CD4-positive, alpha-beta T cell treated with Interleukin-2 at 100 ng/mL for 4 hours (primary cell): Measurements from ENCODE around the gene GNA15.
"Not testable (repeated sequence)": the region's sequence is repeated elsewhere in the genome, so short reads cannot be mapped to it uniquely, and the experiment has no call there.

Experiments
- DNase-seq: peaks from one replicate; pipeline ENCODE4 v3.0.0-alpha.2; 2020; ENCODE audit warnings: low spot score

GNA15 gene, protein sequence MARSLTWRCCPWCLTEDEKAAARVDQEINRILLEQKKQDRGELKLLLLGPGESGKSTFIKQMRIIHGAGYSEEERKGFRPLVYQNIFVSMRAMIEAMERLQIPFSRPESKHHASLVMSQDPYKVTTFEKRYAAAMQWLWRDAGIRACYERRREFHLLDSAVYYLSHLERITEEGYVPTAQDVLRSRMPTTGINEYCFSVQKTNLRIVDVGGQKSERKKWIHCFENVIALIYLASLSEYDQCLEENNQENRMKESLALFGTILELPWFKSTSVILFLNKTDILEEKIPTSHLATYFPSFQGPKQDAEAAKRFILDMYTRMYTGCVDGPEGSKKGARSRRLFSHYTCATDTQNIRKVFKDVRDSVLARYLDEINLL

DNA sequence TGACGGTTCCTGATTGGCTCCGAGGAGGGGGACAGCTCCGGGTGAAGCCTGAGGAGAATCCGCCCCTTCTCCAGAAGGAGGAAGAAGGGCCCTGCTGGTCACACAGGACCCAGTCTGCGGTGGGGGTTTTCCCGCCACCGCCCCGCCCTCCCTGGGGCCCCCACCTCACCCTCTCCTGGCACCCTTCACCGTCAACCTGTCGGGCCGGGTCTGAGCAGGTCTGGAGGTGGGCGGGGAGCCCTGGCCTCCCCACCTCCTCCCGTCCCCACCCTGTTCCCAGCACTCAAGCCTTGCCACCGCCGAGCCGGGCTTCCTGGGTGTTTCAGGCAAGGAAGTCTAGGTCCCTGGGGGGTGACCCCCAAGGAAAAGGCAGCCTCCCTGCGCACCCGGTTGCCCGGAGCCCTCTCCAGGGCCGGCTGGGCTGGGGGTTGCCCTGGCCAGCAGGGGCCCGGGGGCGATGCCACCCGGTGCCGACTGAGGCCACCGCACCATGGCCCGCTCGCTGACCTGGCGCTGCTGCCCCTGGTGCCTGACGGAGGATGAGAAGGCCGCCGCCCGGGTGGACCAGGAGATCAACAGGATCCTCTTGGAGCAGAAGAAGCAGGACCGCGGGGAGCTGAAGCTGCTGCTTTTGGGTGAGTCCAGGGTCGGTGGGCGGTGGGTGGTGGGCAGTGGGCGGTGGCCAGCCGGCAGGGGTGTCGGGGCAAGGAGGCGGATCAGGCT, at the start of gene GNA15:
Gene GNA15 (plus strand): TSS at position 73 of the 723 bp plus-strand sequence. CDS start 418 bp downstream, at position 491.
- DNase-seq, result peak; percentile 26

GRCh38 chr19:3087769-3088168, 48.1 kb upstream of the GNA15 start:
- no peak for DNase-seq

- DNase-seq, result not testable (repeated sequence)
Measured at GRCh38 chr19:3089299-3089855, 46.5 kb upstream of the GNA15 start.

DNA sequence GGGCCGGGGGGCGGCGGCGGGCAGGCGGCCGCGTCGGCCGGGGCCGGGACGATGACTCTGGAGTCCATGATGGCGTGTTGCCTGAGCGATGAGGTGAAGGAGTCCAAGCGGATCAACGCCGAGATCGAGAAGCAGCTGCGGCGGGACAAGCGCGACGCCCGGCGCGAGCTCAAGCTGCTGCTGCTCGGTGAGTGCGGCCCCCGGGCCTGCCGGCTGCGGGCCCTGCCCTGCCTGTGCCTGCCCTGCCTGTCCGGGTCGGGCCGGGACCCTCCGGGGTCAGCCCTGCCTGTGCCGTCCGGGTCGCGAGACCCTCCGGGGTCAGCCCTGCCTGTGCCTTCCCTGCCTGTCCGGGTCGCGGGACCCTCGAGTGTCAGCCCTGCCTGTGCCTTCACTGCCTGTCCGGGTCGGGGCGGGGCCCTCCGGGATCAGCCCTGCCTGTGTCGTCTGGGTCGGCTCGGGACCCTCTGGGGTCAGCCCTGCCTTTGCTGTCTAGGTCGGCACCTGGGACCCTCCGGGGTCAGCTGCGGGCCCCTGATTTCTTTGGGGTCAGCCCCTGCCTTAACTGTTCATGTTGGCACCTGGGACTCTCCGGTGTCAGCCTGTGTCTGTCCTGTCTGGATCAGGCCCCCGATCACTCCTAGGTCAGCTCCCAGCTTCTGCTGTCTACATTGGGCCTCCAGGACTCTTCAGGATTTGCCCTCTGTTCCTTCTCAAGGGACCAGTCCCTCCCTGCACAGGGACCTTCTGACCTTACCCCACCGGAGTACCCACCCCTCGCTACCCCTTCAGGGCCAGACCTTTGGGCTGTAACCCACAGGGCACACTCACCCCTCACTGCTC, 41.0 kb upstream of the GNA15 start:
- DNase-seq, result no peak

DNA sequence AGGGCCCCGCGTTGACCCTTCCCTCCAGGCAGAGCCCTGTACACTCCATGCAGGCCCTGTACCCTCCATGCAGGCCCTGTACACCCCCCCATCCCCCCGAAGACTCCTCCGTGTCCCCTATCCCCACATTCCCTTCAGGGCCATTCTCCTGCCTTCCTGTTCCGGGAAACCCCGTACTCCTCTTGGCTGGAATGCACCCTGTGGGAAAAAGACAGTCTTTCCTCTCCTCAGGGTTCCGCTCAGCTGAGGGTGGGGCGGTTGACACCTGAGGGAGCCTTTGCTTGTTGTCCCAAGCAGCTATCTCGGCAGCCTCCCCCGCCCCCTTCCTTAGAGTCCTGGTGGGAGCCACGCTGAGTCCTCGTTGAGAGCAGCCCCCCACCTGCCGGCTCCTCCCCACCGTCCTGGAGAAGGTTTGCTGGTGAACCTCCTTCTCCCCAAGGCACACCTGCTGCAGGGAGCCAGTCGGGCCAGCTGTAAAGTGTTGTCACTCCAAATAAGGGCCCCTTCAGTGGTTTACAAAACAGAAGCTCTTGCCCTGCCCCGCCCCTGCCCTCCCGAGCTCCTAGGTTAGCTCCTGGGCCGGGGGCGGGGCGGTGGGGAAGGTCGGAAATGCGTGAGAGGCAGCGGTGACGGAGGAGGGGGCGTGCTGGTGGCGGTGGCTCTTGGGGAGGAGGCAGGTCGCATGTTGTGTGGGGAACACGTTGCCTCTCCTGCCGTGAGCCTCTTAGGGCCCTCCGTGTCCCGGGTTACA, 40.2 kb upstream of the GNA15 start:
- DNase-seq, result peak; percentile 17

GRCh38 chr19:3096267-3096901, 39.4 kb upstream of the GNA15 start:
- no peak for DNase-seq

DNA sequence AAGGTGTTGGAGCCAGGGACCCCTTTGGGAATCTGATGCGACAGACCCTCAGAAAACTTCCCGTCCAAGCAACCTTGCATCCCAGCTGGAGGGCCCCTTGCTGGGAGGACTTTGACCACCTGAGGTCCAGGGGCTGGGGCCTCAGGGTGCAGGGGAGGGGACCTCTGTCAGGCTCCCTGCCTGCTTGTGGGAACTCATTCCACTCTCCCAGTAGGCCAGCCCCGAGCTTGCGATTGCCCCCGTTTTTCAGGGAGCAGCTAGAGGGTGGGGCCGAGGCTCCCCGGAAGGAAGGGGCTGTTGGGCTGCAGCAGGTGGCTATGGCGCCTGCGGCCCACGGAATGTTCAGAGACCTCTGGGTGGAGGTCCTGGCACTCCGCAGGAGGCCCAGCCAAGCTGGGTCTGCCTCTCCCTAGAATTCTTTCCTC, 38.9 kb upstream of the GNA15 start:
- DNase-seq, result no peak

DNA sequence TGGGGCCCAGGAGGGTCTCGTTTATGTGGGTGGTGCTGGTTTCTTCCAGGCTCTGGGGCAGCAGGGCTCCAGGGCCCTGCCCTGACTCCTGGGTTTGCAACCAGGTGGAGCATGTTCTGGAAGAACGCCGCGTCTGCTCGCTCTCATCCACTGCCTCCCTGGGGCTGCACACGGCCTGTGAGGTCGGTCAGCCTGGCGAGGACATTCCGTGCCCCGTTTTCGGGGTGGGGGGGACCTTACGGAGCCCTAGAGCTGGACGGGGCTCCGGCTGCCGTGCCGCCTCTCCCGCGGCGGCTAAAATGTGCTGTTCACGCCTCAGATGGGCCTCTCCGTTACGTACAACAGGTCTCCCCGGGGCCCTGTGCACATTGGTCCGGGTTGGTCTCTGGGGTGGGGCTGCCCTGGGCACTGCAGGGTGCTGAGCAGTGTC, 38.4 kb upstream of the GNA15 start:
- DNase-seq, result no peak

DNA sequence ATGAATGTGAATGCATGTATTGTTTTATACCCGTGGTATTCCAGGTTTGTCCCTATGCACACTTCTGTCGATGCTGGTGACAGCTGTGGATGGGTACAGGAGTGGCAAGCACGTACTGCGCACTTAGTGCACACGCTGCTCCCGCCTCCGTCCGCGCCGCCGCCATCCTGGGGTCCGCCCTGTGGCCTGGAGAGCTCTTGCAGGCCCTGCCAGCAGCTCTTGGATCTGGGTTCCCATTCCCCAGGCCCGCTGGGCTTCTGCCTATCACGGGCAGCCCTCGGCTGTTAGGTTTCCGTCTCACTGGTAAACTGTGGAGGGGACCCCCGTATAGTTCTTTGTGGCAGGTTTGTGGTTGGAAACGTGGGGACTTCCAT, 37.7 kb upstream of the GNA15 start:
- no peak for DNase-seq

DNA sequence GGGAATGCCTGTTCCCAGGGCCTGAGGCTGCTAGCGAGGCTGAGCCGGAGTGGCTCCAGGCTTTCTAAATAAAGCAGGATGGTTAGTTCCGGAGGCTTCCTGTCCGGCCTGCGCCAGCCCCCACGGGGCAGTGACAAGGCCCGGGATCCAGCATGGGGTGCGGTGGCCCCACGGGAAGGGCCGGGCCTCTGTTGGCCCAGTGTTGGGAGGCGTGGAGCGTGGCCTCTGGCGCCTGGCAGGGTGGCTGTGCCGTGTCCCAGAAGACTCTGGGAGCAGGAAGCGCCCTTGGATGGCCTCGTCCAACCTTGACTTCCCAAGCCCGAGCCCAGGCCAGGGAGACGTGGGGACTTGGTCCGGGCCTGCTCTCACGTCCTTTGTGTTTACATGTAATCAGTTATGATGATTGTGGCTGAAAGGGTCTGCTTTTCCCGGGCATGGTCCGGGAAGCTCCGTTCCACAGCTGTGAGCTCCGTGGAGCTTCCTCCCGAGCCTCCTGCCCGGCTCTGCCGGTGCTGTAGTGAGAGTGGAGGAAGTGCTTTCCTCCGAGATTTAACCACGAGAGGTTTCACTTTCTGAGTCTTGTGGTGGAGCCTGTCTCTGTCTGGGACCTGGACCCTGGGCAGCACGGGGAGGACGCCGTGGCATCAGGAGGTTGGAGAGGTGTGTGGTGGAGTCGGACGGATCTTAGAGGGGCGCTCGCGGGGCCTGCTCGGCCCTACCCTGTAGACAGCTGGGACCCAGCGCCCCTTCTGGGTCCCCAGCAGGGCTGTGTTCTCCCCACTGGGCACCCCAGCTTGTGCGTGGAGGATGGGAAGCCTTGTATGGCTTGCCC, 37.1 kb upstream of the GNA15 start:
- DNase-seq, result peak; percentile 17

DNA sequence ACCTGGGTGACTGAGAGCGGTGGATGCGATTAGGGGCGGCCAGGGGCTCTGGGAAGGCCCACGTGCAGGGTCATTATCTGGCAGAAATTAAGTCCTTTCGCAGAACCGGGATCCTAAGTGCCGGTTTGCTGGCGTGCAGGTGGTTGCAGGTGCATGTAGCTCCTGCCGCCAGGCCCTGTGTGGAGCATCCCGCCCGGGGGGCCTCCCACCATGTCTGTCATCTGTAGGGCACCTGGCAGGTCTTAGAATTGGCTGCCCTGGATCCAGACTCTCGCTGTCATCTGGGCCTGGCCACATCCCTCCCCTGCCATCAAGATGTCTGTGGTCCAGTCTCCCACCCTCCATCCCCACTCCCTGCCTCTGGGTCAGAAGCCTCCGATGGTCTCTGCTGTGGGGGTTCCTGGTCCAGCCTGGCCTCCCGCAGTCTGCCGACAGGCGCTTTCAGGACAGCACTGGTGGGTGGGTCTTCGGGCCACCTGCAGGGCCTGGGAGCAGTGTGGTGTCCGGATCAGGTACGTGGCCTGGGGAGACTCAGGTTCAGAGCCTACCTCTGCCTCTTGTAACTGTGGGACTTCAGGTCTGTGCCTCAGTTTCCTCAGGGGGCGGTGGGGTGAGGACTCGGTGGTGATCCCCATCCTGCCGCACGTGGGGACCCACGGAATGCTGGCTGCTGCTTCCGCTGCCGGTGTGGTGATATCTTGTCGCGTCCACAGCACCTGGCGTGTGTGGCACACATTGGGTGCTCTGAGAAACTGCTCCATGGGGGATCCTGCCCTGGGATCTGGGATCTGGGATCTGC, 36.3 kb upstream of the GNA15 start:
- no peak for DNase-seq

DNA sequence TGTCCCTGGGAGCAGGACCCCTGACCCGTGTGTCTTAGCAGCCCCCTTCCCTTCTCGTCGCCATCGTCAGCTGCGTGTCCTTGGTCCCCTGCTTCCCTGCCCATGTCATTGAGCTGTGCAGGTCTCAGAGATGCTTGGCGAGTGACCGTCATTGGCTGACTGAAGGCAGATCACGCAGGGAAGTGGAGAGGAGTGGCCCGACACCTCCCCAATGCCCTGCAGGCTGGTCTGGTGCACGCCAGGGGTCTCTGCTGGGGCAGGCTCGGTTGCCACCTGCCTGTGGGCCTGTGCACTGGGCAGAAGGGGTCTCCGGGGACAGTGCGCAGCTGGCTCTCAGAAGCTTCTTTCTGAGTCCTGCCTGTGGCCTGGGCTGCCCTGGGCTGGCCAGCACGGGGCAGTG, 35.5 kb upstream of the GNA15 start:
- DNase-seq, result no peak

GRCh38 chr19:3100747-3101730, 34.8 kb upstream of the GNA15 start:
- no peak for DNase-seq

DNA sequence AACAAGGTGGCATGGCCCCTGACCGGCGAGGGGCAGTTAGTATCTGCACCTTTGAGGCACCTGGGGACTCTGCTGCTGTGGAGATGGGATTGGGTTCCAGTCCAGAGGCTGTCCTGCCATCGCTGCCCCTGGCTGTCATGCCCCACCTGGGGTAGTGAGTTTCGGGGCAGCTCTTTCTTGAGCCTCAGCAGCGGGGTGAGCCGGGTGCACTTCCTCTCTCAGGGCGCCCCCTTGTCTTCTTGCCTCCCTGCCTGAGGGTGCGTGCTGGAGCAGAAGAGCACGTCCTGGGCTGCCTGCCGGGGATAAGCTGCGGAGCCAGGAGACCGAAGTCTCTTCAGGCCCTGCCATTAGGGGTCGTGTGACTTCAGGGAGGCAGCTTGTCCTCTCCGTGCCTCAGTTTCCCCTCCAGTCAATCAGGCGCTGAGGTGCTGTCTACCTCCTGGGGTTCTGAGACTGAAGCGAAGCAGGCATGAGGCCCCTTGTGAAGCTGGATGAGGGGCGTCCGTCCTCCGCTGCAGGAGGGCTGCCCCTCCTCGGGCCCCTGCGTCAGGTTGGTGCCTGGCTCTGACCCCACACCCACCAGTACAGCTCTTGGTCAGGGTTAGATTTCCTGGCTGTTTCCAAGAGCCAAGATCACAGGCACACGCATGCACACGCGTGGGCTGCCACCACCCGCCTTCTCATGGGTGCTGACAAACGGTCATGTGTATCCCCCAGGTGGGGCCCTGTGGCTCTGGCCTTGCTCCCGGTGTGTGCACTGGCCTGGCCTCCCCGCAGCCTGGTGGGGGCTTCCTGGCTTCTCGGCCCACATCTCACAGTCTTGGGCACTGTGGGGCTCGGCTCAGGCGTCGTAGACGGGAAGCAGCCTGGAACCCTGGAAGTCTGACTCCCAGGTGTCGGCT, 33.3 kb upstream of the GNA15 start:
- no peak for DNase-seq

- no peak for DNase-seq
Measured at GRCh38 chr19:3104708-3104983, 31.2 kb upstream of the GNA15 start.

DNA sequence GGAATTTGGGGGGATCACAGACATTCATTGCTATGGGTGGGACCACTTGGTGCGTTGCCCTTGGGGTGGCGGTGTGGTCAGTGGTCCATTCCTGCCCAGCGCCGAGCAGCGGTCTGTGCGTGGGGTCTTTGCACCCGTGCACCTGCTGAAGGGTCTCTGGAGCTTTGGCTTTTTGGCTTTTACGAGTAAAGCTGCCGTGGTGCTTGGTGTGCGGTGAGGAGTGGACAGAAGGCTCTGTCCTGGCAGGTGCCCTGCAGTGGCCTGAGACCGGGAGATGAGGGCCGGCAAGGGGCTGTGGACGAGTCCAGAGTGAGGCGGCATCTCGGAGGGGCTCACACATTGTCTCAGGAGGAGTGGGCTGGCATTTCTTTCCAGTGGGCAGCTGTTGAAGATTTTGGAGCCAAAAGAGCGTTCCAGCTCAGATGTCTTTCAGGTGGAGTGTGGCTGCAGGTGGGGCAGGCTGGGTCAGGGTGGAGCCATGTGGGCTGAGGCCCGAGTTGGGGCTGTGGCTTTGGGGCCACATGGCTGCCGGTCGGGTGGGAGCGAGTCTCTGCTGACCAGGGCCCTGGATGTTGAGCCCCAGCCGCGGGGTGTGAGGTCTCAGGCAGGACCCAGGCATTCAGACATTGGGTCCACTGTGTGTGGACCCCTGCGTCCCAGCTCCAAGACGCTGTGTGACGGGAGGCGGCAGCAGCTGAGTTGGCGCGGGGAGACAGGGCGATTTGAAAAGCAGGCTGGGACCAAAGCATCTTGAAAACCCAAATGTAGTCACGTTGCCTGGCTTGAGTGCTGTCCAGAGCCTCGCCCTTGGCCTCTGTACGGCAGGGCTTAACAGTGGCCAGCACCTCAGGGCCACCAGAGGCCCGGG, 30.0 kb upstream of the GNA15 start:
- no peak for DNase-seq
